Measurements from ENCODE around the gene PTDSS2.
"Not testable (repeated sequence)": the region's sequence is repeated elsewhere in the genome, so short reads cannot be mapped to it uniquely, and the experiment has no call there.

The PTDSS2 gene

DNA sequence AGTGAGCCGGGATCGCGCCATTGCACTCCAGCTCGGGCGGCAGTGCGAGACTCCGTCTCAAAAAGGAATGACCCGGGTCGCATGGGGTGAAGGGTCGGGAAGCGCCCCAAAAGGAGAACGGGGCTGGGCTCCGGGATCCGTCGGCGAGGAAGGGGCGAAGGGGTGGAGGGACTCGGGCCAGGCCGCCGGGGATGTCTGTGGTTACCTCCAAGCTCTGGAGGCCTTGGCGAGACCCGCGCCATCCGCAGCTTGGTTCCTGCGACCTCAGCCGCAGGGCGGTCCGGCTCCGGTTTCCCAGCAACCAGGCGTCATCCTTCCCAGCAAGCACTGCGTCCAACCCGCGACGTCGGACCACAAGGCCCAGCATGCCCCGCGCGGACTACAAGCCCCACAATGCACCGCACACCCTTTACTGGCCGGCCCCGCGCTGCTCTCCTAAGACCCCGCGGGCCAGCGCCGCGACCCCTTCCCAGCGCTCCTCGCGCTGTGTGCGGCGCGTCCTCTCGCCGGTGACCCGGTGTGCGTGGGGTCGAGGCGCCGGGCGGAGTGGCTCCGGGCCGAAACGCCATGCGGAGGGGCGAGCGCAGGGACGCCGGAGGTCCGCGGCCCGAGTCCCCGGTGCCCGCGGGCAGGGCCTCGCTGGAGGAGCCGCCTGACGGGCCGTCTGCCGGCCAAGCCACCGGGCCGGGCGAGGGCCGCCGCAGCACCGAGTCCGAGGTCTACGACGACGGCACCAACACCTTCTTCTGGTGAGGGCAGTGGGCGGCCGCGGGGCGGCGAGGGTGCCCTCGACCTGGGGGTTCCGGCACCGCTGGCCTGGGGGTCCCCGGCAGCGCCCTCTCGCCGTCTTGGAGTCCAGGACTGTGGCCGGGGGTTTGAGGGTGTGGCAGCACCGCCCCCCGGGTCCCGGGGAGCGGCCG, at the start of gene PTDSS2:
PTDSS2 (plus strand) TSS at position 391 of the 920 bp plus-strand sequence; CDS start at position 568, 177 bp downstream.
- DNase-seq = peak; percentile 91

- not testable (repeated sequence) for DNase-seq
Observed at GRCh38 chr11:401196-401595, 48.9 kb upstream of the PTDSS2 start.

- DNase-seq = no peak
Observed at GRCh38 chr11:403021-403760, 46.9 kb upstream of the PTDSS2 start.

DNA sequence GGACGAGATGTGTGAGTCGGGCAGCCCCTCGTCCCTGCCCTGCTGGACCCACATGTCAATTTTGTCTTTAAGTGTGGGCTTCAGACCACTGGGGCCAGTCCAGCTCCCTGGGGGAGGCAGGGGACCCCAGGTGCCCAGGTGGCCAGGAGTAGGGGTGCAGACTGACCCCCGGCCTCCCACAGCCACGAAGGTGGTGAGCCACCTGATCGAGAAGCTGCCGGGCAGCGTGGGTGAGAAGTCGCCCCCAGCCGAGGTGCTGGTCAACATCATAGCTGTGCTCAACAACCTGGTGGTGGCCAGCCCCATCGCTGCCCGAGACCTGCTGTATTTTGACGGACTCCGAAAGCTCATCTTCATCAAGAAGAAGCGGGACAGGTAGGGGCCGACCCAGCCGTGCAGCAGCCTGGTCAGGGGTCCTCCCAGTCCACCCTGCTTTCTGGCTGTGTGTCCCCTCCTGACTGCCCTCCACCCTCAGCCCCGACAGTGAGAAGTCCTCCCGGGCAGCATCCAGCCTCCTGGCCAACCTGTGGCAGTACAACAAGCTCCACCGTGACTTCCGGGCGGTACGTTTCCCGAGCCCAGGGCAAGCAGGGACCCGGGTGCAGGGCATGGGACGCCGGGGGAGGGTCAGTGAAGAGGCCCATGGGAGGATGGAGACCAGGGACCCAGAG, 46.2 kb upstream of the PTDSS2 start:
- no peak for DNase-seq

- DNase-seq = no peak
Observed at GRCh38 chr11:404551-405264, 45.4 kb upstream of the PTDSS2 start.

- DNase-seq = no peak
Observed at GRCh38 chr11:405323-405953, 44.6 kb upstream of the PTDSS2 start.

GRCh38 chr11:405954-406795, 43.9 kb upstream of the PTDSS2 start:
- no peak for DNase-seq

GRCh38 chr11:406796-407650, 43.1 kb upstream of the PTDSS2 start:
- DNase-seq = peak; percentile 86

DNA sequence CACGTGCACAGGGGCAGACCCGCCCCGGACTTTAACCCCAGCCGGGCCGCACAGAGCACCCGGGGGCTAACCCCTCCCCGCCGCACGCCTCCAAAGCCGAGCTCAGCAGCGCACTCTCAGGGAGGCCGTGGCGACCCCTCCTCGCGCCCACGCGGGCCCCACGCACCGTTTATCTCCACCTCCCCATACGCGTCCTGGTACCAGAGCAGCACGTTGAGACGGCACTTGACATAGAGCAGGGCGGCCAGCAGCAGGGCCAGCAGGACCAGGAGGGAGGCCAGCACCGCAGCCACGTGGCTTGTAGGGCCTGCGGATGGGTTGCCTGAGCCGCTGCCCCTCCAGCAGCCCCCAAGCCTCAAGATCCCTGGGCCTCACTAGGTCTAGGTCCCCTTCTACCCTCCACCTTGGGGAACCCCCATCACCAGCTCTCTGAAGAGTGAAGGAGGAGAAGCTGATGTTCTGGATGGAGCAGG, 42.4 kb upstream of the PTDSS2 start:
- no peak for DNase-seq

DNA sequence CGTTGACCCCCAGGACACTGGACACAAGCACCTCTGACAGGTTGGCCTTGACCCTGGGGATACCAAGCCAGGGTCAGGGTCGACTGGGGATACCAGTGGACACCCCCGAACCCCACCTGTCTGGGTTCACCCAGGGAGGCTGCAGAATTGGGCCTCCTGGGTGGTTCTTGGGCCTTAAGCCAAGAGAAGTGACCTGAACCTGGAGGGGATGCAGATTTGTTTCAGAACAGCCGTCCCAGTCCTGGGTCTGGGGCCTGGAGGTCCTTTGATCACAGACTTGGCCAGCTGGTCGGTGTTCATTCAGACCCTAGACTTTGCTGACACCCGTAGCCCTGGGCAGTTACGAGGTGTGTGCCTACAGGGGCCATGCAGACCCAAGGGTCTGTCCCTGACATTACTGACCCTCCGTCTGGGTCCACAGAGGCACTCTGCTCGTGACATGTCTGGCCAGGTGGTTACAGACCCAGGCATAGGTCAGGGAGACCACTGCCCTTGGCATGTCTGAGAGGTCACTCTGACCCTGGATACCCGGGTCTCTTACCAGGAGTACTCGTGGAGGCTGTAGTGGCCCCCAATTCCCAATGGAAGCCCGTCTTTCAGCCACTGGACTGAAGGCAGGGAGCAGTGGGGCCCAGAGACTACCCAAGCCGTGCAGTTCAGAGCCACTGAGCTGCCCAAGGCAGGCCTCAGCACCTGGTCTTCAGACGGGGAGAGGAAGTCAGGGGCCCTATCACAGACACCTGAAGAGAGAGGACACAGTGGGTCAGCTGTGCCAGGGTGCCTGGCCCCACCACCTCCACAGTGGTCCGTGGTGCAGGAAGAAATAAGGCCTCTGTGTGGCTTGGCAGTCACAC, 41.7 kb upstream of the PTDSS2 start:
- DNase-seq = no peak

GRCh38 chr11:409008-409599, 41.0 kb upstream of the PTDSS2 start:
- DNase-seq = no peak

GRCh38 chr11:409600-410483, 40.2 kb upstream of the PTDSS2 start:
- no peak for DNase-seq

GRCh38 chr11:410711-411110, 39.4 kb upstream of the PTDSS2 start:
- DNase-seq = not testable (repeated sequence)

GRCh38 chr11:411520-411919, 38.6 kb upstream of the PTDSS2 start:
- DNase-seq = not testable (repeated sequence)

GRCh38 chr11:412641-413119, 37.4 kb upstream of the PTDSS2 start:
- no peak for DNase-seq

- no peak for DNase-seq
Observed at GRCh38 chr11:413120-414081, 36.7 kb upstream of the PTDSS2 start.
